Peyer's patch (tissue), 4 donors: ENCODE results near the gene PAPOLG.

ENCODE experiments used
- POLR2A ChIP-seq, 2 donors: fragments of 450-650 bp; IDR thresholded peaks; one replicate each; pipeline ENCODE4 v1.5.1; 2017; ENCODE audit warnings: antibody characterized with exemption in 2 of 2, mild to moderate bottlenecking in 2 of 2, moderate library complexity in 2 of 2
- TF ChIP-seq, protein P1 (sequence below), 6 experiments: fragments of 450-650 bp in 4 of 6; fragments of 200-600 bp in 2 of 6; sonication (generic) in 1 of 6; IDR thresholded peaks; one replicate each; pipeline ENCODE4 v1.5.1; 2017 to 2019; ENCODE audit warnings: antibody characterized with exemption in 6 of 6, mild to moderate bottlenecking in 3 of 6, moderate library complexity in 1 of 6

DNA sequence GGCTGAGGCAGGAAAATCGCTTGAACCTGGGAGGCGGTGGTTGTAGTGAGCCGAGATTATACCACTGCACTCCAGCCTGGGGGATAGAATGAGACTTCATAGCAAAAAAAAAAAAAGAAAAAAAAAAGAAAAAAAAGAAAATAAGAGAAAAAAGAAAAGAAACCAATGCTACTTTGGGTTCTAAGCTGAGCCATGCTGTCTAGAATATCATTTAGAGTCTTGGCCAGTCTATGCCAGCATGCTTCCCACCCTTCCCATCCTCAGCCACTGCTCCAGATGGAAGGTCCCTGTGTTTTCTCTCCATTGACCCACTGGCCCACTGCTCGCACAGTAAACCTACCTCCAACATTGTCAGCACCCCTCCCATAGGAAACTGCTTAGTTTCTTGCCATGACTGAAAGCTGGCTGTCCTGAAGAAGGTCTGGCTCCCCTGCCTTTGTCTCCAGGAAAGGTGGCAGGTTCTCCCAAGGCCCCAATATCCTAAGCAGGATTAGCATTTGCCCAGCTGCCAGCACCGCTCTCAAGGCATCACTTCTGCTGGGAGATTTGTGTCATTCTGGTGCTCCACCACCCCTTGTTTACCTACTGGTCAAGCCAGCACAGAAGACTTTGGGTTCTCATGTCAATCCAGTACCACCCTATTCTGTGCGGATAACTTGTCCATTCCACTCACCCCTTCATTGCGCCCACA lies 47.3 kb upstream of the PAPOLG start:
- TF ChIP-seq, protein P1, sequence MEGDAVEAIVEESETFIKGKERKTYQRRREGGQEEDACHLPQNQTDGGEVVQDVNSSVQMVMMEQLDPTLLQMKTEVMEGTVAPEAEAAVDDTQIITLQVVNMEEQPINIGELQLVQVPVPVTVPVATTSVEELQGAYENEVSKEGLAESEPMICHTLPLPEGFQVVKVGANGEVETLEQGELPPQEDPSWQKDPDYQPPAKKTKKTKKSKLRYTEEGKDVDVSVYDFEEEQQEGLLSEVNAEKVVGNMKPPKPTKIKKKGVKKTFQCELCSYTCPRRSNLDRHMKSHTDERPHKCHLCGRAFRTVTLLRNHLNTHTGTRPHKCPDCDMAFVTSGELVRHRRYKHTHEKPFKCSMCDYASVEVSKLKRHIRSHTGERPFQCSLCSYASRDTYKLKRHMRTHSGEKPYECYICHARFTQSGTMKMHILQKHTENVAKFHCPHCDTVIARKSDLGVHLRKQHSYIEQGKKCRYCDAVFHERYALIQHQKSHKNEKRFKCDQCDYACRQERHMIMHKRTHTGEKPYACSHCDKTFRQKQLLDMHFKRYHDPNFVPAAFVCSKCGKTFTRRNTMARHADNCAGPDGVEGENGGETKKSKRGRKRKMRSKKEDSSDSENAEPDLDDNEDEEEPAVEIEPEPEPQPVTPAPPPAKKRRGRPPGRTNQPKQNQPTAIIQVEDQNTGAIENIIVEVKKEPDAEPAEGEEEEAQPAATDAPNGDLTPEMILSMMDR (IDR thresholded peaks at IDR 0.05), result no peak
- no peak for TF ChIP-seq POLR2A (IDR thresholded peaks at IDR 0.05)
